Endothelial cell of umbilical vein (primary cell): ENCODE results near the gene ALDH5A1. TPM values are rescaled to one million over a fixed set of nuclear protein-coding genes. Genes with fewer than 3 reads are reported as not detected.

Experiments used
- BruUV-seq: library from RNA; stranded (reverse); fragments of 400-500 nt; replicated peaks from 2 replicates; lab custom pipeline; 2021; lab: Mats Ljungman, UMichigan
- CTCF ChIA-PET: fragments of 300-600, 350-600 bp; sonication (Branson Sonifier 250); formaldehyde crosslinking; loops from one replicate; lab custom pipeline; 2021; ENCODE audit warnings: antibody characterized with exemption, inconsistent platforms; lab: Charles Lee
- POLR2A ChIA-PET: fragments of 300-600, 350-600 bp; sonication (Branson Sonifier 250); formaldehyde crosslinking; loops from one replicate; lab custom pipeline; 2021; ENCODE audit warnings: antibody characterized with exemption, inconsistent platforms; lab: Charles Lee
- DNase-seq: peaks from one replicate; pipeline ENCODE4 v3.0.0-alpha.2; 2011; ENCODE audit warnings: low read depth, low spot score
- FAIRE-seq: peaks from 2 replicates; lab custom pipeline; 2011; peaks lifted over from hg19 to GRCh38; lab: Jason Lieb, UNC
- H2AFZ ChIP-seq: 2 replicates; pipeline ENCODE4 v1.6.0; 2012; ENCODE audit warnings: low read depth, low read length, control low read depth, inconsistent platforms
- H3K27ac ChIP-seq: 2 replicates; pipeline ENCODE4 v1.5.1; 2011; ENCODE audit warnings: low read depth, mild to moderate bottlenecking, control low read depth, low read length, moderate library complexity; ENCODE audit not compliant: insufficient read depth
- H3K27me3 ChIP-seq, 2 experiments: 2 replicates each; pipeline versions ENCODE4 v1.6.0 to v1.6.1; 2011; ENCODE audit warnings: low read length in 2 of 2, mixed read lengths in 1 of 2; ENCODE audit not compliant: control insufficient read depth in 2 of 2, insufficient read depth in 2 of 2
- H3K36me3 ChIP-seq, 2 experiments: 2 replicates in 1 of 2; 3 replicates in 1 of 2; pipeline ENCODE4 v1.5.1; 2011; ENCODE audit warnings: low read length in 2 of 2, mild to moderate bottlenecking in 1 of 2, moderate library complexity in 1 of 2; ENCODE audit not compliant: control insufficient read depth in 2 of 2, insufficient read depth in 2 of 2; ENCODE audit errors: extremely low read depth in 1 of 2
- H3K4me1 ChIP-seq: 3 replicates; pipeline ENCODE4 v1.5.1; 2011; ENCODE audit warnings: mild to moderate bottlenecking, low read length; ENCODE audit not compliant: control insufficient read depth, insufficient read depth; ENCODE audit errors: extremely low read depth
- H3K4me2 ChIP-seq: 2 replicates; pipeline ENCODE4 v1.6.1; 2011; ENCODE audit warnings: low read length, control low read depth, mixed read lengths; ENCODE audit not compliant: insufficient read depth
- H3K4me3 ChIP-seq, 3 experiments: fragments of 200-600 bp in 1 of 3; sonication (generic), shearing (Covaris generic) in 1 of 3; replicated peaks in 1 of 3; 2 replicates each; pipeline ENCODE4 v1.5.1; 2011 to 2016; ENCODE audit warnings: control low read depth in 3 of 3, low read length in 3 of 3, mild to moderate bottlenecking in 2 of 3, inconsistent platforms in 1 of 3, low read depth in 1 of 3, moderate library complexity in 1 of 3; ENCODE audit not compliant: insufficient read depth in 1 of 3
- H3K79me2 ChIP-seq: 2 replicates; pipeline ENCODE4 v1.6.0; 2012; ENCODE audit warnings: low read length, inconsistent platforms; ENCODE audit not compliant: control insufficient read depth, insufficient read depth
- H3K9ac ChIP-seq: replicated peaks from 2 replicates; pipeline ENCODE3; 2011; ENCODE audit warnings: low read length, control low read depth; ENCODE audit not compliant: insufficient read depth; ENCODE audit errors: extremely low read depth
- H3K9me1 ChIP-seq: replicated peaks from 3 replicates; pipeline ENCODE4 v1.6.0; 2011; ENCODE audit warnings: mild to moderate bottlenecking, low read length; ENCODE audit not compliant: control insufficient read depth, insufficient read depth; ENCODE audit errors: extremely low read depth
- H3K9me3 ChIP-seq: replicated peaks from 2 replicates; pipeline ENCODE4 v1.5.1; 2012; ENCODE audit warnings: low read length, inconsistent platforms; ENCODE audit not compliant: control insufficient read depth, insufficient read depth
- H4K20me1 ChIP-seq: replicated peaks from 2 replicates; pipeline ENCODE3; 2011; ENCODE audit warnings: mild to moderate bottlenecking, low read length; ENCODE audit not compliant: control insufficient read depth, insufficient read depth; ENCODE audit errors: extremely low read depth
- CTCF ChIP-seq, 2 donors: IDR thresholded peaks; 1 replicate in 1 of 2; 2 replicates in 1 of 2; pipeline ENCODE4 v1.5.1; 2011; ENCODE audit warnings: low read length in 2 of 2, mild to moderate bottlenecking in 2 of 2, moderate library complexity in 2 of 2, control low read depth in 1 of 2, inconsistent platforms in 1 of 2, low read depth in 1 of 2; ENCODE audit not compliant: insufficient read depth in 1 of 2; ENCODE audit errors: extremely low read depth in 1 of 2
- EZH2 ChIP-seq: IDR thresholded peaks from 2 replicates; pipeline ENCODE4 v1.6.1; 2012; ENCODE audit warnings: borderline replicate concordance, low read depth, mild to moderate bottlenecking, moderate library complexity, low read length, inconsistent platforms; ENCODE audit not compliant: severe bottlenecking
- FOS ChIP-seq: IDR thresholded peaks from 2 replicates; pipeline ENCODE4 v1.6.1; 2011; ENCODE audit warnings: mild to moderate bottlenecking, low read length, moderate library complexity, borderline replicate concordance; ENCODE audit not compliant: insufficient read depth
- GATA2 ChIP-seq: IDR thresholded peaks from 2 replicates; pipeline ENCODE4 v1.7.0; 2011; ENCODE audit warnings: low read depth, mild to moderate bottlenecking, moderate library complexity, mixed read lengths, low read length; ENCODE audit not compliant: insufficient read length, insufficient read depth
- JUN ChIP-seq: IDR thresholded peaks from 2 replicates; pipeline ENCODE4 v1.6.1; 2011; ENCODE audit warnings: borderline replicate concordance, low read depth; ENCODE audit not compliant: insufficient read length, insufficient read depth
- MAX ChIP-seq: IDR thresholded peaks from 2 replicates; pipeline ENCODE4 v1.6.1; 2011; ENCODE audit not compliant: insufficient read depth, insufficient read length
- MYC ChIP-seq: IDR thresholded peaks from one replicate; pipeline ENCODE4 v1.6.1; 2011; ENCODE audit warnings: mild to moderate bottlenecking, low read depth, low read length
- POLR2A ChIP-seq: IDR thresholded peaks from 2 replicates; pipeline ENCODE4 v1.6.1; 2012; ENCODE audit warnings: low read depth, mild to moderate bottlenecking, control low read depth, low read length
- POLR2AphosphoS5 ChIP-seq: IDR thresholded peaks from 2 replicates; pipeline ENCODE4 v1.6.1; 2012; ENCODE audit warnings: low read depth, mild to moderate bottlenecking, control low read depth, low read length, moderate library complexity; ENCODE audit not compliant: insufficient read depth
- dilution Hi-C: fragments of 300-500 bp; cut with MboI; formaldehyde crosslinking; loops from one replicate; pipeline ENCODE4 v1.15.0; 2019; ENCODE audit warnings: low sequenced_read_pairs; ENCODE audit not compliant: extremely low pct_ligation_motif_present
- intact Hi-C: fragments of 100-400 bp; cut with micrococcal nuclease; formaldehyde crosslinking; loops from one replicate; pipeline ENCODE4 v1.10.0; 2022
- polyA plus RNA-seq, 4 experiments: library from polyadenylated mRNA; depleted of rRNA in 3 of 4; stranded (reverse) in 3 of 4; unstranded in 1 of 4; fragments of >200 nt; gene quantifications; 2 replicates each; pipeline versions ENCODE4 v1.2.1 to v1.2.3, GENCODE V29; 2011 to 2012; ENCODE audit warnings: missing spikeins in 1 of 4
- total RNA-seq: library from RNA; stranded (reverse); gene quantifications from 2 replicates; pipeline ENCODE4 v1.2.3, GENCODE V29; 2021

The ALDH5A1 gene
- total and polyA plus RNA-seq, 2 donors (not counting 3 experiments of a cell fraction or from before 2014, with no cell fraction given), result 0.51 to 1.1 TPM

GRCh38 chr6:24484657-24485323, 10.0 kb upstream of the ALDH5A1 start:
- Histone ChIP-seq H3K9me3 (no peaks in the 10 kb centered on the region), H4K20me1 (no peaks in the 10 kb centered on the region), H2AFZ (no peak overlapping the region), H3K27ac (no peak overlapping the region), H3K27me3 (no peaks in the 10 kb centered on the region), H3K9me1 (no peaks in the 10 kb centered on the region), H3K4me2 (no peak overlapping the region), H3K4me1 (no peaks in the 10 kb centered on the region), H3K9ac (no peak overlapping the region), H3K4me3 (no peak overlapping the region), H3K79me2 (no peaks in the 10 kb centered on the region), H3K36me3 (no peaks in the 10 kb centered on the region)
- BruUV-seq, result no TSS peak
- POLR2A ChIA-PET, result interaction anchor here (0.5 kb wide), 1 partner anchor 39 kb away, joined by 3 read pairs; no protein-coding TSS in a partner anchor
- DNase-seq (no peak), FAIRE-seq (no peak)
- CTCF ChIA-PET, result interaction anchor here (1.8 kb wide), 1 partner anchor 10 kb away, joined by 4 read pairs; the partner anchor contains the start of gene ALDH5A1
- TF ChIP-seq CTCF (IDR thresholded peaks at IDR 0.05; ENCODE audit: extremely low read depth in 1 of 2, insufficient read depth in 1 of 2, low read depth in 1 of 2, low read length in 2 of 2), result no peak
- TF ChIP-seq MAX, result no peak
- no peak for TF ChIP-seq JUN
- TF ChIP-seq MYC, result no peak
- TF ChIP-seq POLR2AphosphoS5, result no peak
- no peak for TF ChIP-seq GATA2
- no peak for TF ChIP-seq EZH2
- no peak for TF ChIP-seq POLR2A
- no peak for TF ChIP-seq FOS
- intact Hi-C loops (no loop called here), dilution Hi-C loops (no loop called here)
